IMR-90 (cell line): ENCODE results near the gene OR4D9. TPM values are rescaled to one million over a fixed set of nuclear protein-coding genes. Genes with fewer than 3 reads are reported as not detected.

Experiments used
- ATAC-seq: fragments of 200-7000 bp; cut with Tn5 transposase; 2 replicates; pipeline ENCODE4 v1.9.1; 2020; ENCODE audit warnings: low read depth, mild to moderate bottlenecking, moderate library complexity
- BruUV-seq: library from RNA; stranded (reverse); fragments of 400-500 nt; replicated peaks from 2 replicates; lab custom pipeline; 2021; lab: Mats Ljungman, UMichigan
- CTCF ChIA-PET: fragments of 300-600 bp; formaldehyde crosslinking; extraction: SDS; loops from one replicate; lab custom pipeline; 2021; ENCODE audit warnings: antibody characterized with exemption; lab: Yijun Ruan, JAX
- POLR2A ChIA-PET: fragments of 300-600 bp; sonication (Branson Sonifier 250); formaldehyde crosslinking; loops from one replicate; lab custom pipeline; 2022; ENCODE audit warnings: antibody characterized with exemption; ENCODE audit not compliant: unreplicated experiment; lab: Charles Lee
- DNase-seq: peaks from one replicate; pipeline ENCODE4 v3.0.0; 2013
- H2AFZ ChIP-seq: replicated peaks from 2 replicates; pipeline ENCODE3; 2013; ENCODE audit warnings: low read length, mild to moderate bottlenecking; ENCODE audit not compliant: poor library complexity
- H2AK5ac ChIP-seq: 2 replicates; pipeline ENCODE4 v1.6.1; 2013; ENCODE audit warnings: low read depth, low read length, inconsistent platforms
- H2AK9ac ChIP-seq: replicated peaks from 2 replicates; pipeline ENCODE3; 2013; ENCODE audit warnings: mild to moderate bottlenecking, low read depth, low read length, moderate library complexity; ENCODE audit not compliant: poor library complexity
- H2BK120ac ChIP-seq: 2 replicates; pipeline ENCODE4 v1.6.1; 2013; ENCODE audit warnings: low read depth, low read length, inconsistent platforms
- H2BK15ac ChIP-seq: 3 replicates; pipeline ENCODE4 v1.6.1; 2013; ENCODE audit warnings: low read depth, low read length, inconsistent platforms
- H2BK20ac ChIP-seq: 2 replicates; pipeline ENCODE4 v1.6.1; 2013; ENCODE audit warnings: low read depth, mild to moderate bottlenecking, inconsistent platforms, low read length, moderate library complexity
- H2BK5ac ChIP-seq: 2 replicates; pipeline ENCODE4 v1.6.1; 2013; ENCODE audit warnings: mild to moderate bottlenecking, low read depth, low read length, inconsistent platforms; ENCODE audit not compliant: poor library complexity, severe bottlenecking
- H3K14ac ChIP-seq: replicated peaks from 2 replicates; pipeline ENCODE4 v1.6.1; 2013; ENCODE audit warnings: low read depth, low read length, inconsistent platforms
- H3K18ac ChIP-seq: 2 replicates; pipeline ENCODE4 v1.6.1; 2013; ENCODE audit warnings: low read depth, low read length, control low read depth
- H3K23ac ChIP-seq: 2 replicates; pipeline ENCODE4 v1.6.1; 2013; ENCODE audit warnings: low read depth, low read length, inconsistent platforms
- H3K27ac ChIP-seq: 2 replicates; pipeline ENCODE4 v1.5.1; 2013; ENCODE audit warnings: mild to moderate bottlenecking, control low read depth, low read length; ENCODE audit not compliant: insufficient read depth
- H3K27me3 ChIP-seq: 2 replicates; pipeline ENCODE4 v1.6.1; 2013; ENCODE audit warnings: low read length; ENCODE audit not compliant: control insufficient read depth, insufficient read depth
- H3K36me3 ChIP-seq: 2 replicates; pipeline ENCODE4 v1.6.1; 2013; ENCODE audit warnings: low read length, mixed read lengths; ENCODE audit not compliant: control insufficient read depth, insufficient read depth
- H3K4ac ChIP-seq: 2 replicates; pipeline ENCODE4 v1.6.1; 2013; ENCODE audit warnings: low read depth, low read length, inconsistent platforms
- H3K4me1 ChIP-seq: 2 replicates; pipeline ENCODE4 v1.6.1; 2013; ENCODE audit warnings: low read length, mixed read lengths; ENCODE audit not compliant: control insufficient read depth, insufficient read depth
- H3K4me2 ChIP-seq: 2 replicates; pipeline ENCODE4 v1.6.1; 2013; ENCODE audit warnings: low read depth, mild to moderate bottlenecking, control low read depth, low read length, moderate library complexity
- H3K4me3 ChIP-seq: 2 replicates; pipeline ENCODE4 v1.5.1; 2013; ENCODE audit warnings: low read depth, mild to moderate bottlenecking, control low read depth, low read length, moderate library complexity; ENCODE audit not compliant: insufficient read depth
- H3K56ac ChIP-seq: 2 replicates; pipeline ENCODE4 v1.6.1; 2013; ENCODE audit warnings: low read length, inconsistent platforms; ENCODE audit not compliant: insufficient read depth; ENCODE audit errors: extremely low read depth
- H3K79me1 ChIP-seq, 2 experiments: 2 replicates each; pipeline ENCODE4 v1.6.1; 2013; ENCODE audit warnings: low read length in 2 of 2, inconsistent platforms in 1 of 2, low read depth in 1 of 2
- H3K9ac ChIP-seq: 2 replicates; pipeline ENCODE4 v1.6.1; 2013; ENCODE audit warnings: low read depth, low read length, control low read depth
- H3K9me1 ChIP-seq: 2 replicates; pipeline ENCODE4 v1.6.1; 2013; ENCODE audit warnings: low read length, inconsistent platforms; ENCODE audit not compliant: insufficient read depth
- H3K9me3 ChIP-seq: 2 replicates; pipeline ENCODE4 v1.6.1; 2013; ENCODE audit warnings: low read length; ENCODE audit not compliant: control insufficient read depth, insufficient read depth
- H4K20me1 ChIP-seq: 2 replicates; pipeline ENCODE4 v1.6.1; 2013; ENCODE audit warnings: low read length, inconsistent platforms; ENCODE audit not compliant: insufficient read depth
- H4K5ac ChIP-seq: 2 replicates; pipeline ENCODE4 v1.6.1; 2013; ENCODE audit warnings: mild to moderate bottlenecking, low read depth, low read length, control low read depth
- H4K8ac ChIP-seq, 2 experiments: 2 replicates each; pipeline ENCODE4 v1.6.1; 2013; ENCODE audit warnings: low read depth in 2 of 2, low read length in 2 of 2, control low read depth in 1 of 2, inconsistent platforms in 1 of 2
- H4K91ac ChIP-seq: 2 replicates; pipeline ENCODE4 v1.6.1; 2013; ENCODE audit warnings: low read depth, low read length, inconsistent platforms; ENCODE audit not compliant: insufficient read depth
- BHLHE40 ChIP-seq: fragments of 150-350 bp; IDR thresholded peaks from 2 replicates; pipeline ENCODE4 v1.6.1; 2016; ENCODE audit warnings: mild to moderate bottlenecking, low read depth, low read length
- CHD1 ChIP-seq: IDR thresholded peaks from 2 replicates; pipeline ENCODE4 v1.6.1; 2012; ENCODE audit warnings: low read depth, low read length, improper control_type of control experiment
- CTCF ChIP-seq: conservative IDR thresholded peaks from 2 replicates; pipeline ENCODE4 v1.5.1; 2012; ENCODE audit warnings: mild to moderate bottlenecking, low read depth, low read length, improper control_type of control experiment
- ELK1 ChIP-seq: fragments of 150-350 bp; IDR thresholded peaks from 2 replicates; pipeline ENCODE4 v1.6.1; 2016; ENCODE audit warnings: low read depth, mild to moderate bottlenecking, low read length, moderate library complexity, borderline replicate concordance
- FOS ChIP-seq: fragments of 150-350 bp; IDR thresholded peaks from 2 replicates; pipeline ENCODE4 v1.6.1; 2016; ENCODE audit warnings: low read depth, low read length
- MAFK ChIP-seq: IDR thresholded peaks from 2 replicates; pipeline ENCODE4 v1.6.1; 2012; ENCODE audit warnings: low read depth, low read length, improper control_type of control experiment
- MXI1 ChIP-seq: IDR thresholded peaks from 2 replicates; pipeline ENCODE4 v1.6.1; 2012; ENCODE audit warnings: low read depth, mild to moderate bottlenecking, low read length, moderate library complexity, borderline replicate concordance
- NFE2L2 ChIP-seq: fragments of 150-350 bp; IDR thresholded peaks from 2 replicates; pipeline ENCODE4 v1.6.1; 2016; ENCODE audit warnings: low read depth, mild to moderate bottlenecking, low read length
- RAD21 ChIP-seq: IDR thresholded peaks from 2 replicates; pipeline ENCODE4 v1.6.1; 2012; ENCODE audit warnings: low read length, improper control_type of control experiment
- RCOR1 ChIP-seq: IDR thresholded peaks from 2 replicates; pipeline ENCODE4 v1.6.1; 2012; ENCODE audit warnings: mild to moderate bottlenecking, low read length, improper control_type of control experiment; ENCODE audit not compliant: insufficient replicate concordance
- RFX5 ChIP-seq: IDR thresholded peaks from 2 replicates; pipeline ENCODE4 v1.8.0; 2012; ENCODE audit warnings: low read depth, mild to moderate bottlenecking, low read length, moderate library complexity
- SMC3 ChIP-seq: fragments of 150-350 bp; IDR thresholded peaks from 2 replicates; pipeline ENCODE4 v1.6.1; 2016; ENCODE audit warnings: low read depth, mild to moderate bottlenecking, antibody characterized with exemption, low read length, moderate library complexity
- USF2 ChIP-seq: fragments of 150-350 bp; IDR thresholded peaks from 2 replicates; pipeline ENCODE4 v1.6.1; 2017; ENCODE audit warnings: mild to moderate bottlenecking, antibody characterized with exemption, low read length, low read depth
- dilution Hi-C: fragments of 300-500 bp; cut with HindIII; formaldehyde crosslinking; loops from one replicate; pipeline ENCODE4 v1.14.3; 2018; ENCODE audit warnings: low sequenced_read_pairs; ENCODE audit not compliant: unreplicated experiment
- in situ Hi-C: fragments of 300-500 bp; cut with MboI; formaldehyde crosslinking; loops from 3 replicates; pipeline ENCODE4 v1.14.3; 2019; ENCODE audit warnings: low sequenced_read_pairs, inconsistent platforms, mixed read lengths
- intact Hi-C: fragments of 100-400 bp; cut with micrococcal nuclease; formaldehyde crosslinking; loops from 2 replicates; pipeline ENCODE4 v1.10.0; 2022
- polyA plus RNA-seq, 3 experiments: library from polyadenylated mRNA; depleted of rRNA; stranded (reverse); fragments of >200 nt; gene quantifications; 2 replicates each; pipeline ENCODE4 v1.2.3, GENCODE V29; 2012; ENCODE audit warnings: low replicate concordance in 1 of 3
- total RNA-seq: library from RNA; depleted of rRNA; stranded (reverse); fragments of >200 nt; gene quantifications from 2 replicates; pipeline ENCODE4 v1.2.3, GENCODE V29; 2012

OR4D9 gene
- total and polyA plus RNA-seq, 2 of the 4 experiments (the other 2 are of a cell fraction): not detected

GRCh38 chr11:59503276-59503675 lies 8.1 kb upstream of the OR4D9 start, which contains the start of gene OR4D11:
Gene OR4D11, plus strand, starts transcription at chr11:59503576. Its CDS starts 0 bp downstream, at chr11:59503576.
- CTCF ChIA-PET: interaction anchor here (0.6 kb wide), 1 partner anchor 661 kb away, joined by 7 read pairs; no protein-coding TSS in a partner anchor
- H3K9me3 ChIP-seq: no peaks in the 10 kb centered on the region

More at GRCh38 chr11:59503276-59503675, 8.1 kb upstream of the OR4D9 start, which contains the start of gene OR4D11:
- Histone ChIP-seq H2BK15ac (no peak within 1 kb of the TSS), H4K5ac (no peak within 1 kb of the TSS), H2BK20ac (no peak within 1 kb of the TSS), H2BK120ac (no peak within 1 kb of the TSS), H3K4me2 (no peak within 1 kb of the TSS), H3K9me1 (no peaks in the 10 kb centered on the region), H3K4me1 (no peaks in the 10 kb centered on the region), H4K20me1 (no peaks in the 10 kb centered on the region), H3K36me3 (no peaks in the 10 kb centered on the region), H3K14ac (no peak within 1 kb of the TSS), H2AK5ac (no peak within 1 kb of the TSS), H3K27me3 (no peaks in the 10 kb centered on the region), H3K79me1 (no peaks in the 10 kb centered on the region), H2BK5ac (no peak within 1 kb of the TSS), H3K4me3 (no peak within 1 kb of the TSS), H2AFZ (no peak within 1 kb of the TSS), H3K56ac (no peak within 1 kb of the TSS), H4K8ac (no peak within 1 kb of the TSS), H3K9ac (no peak within 1 kb of the TSS), H3K18ac (no peak within 1 kb of the TSS), H3K4ac (no peak within 1 kb of the TSS), H4K91ac (no peak within 1 kb of the TSS), H3K23ac (no peak within 1 kb of the TSS), H3K27ac (no peak within 1 kb of the TSS), H2AK9ac (no peak within 1 kb of the TSS)
- DNase-seq: no peak
- ATAC-seq: no peak
- no peak for TF ChIP-seq RFX5
- no peak for TF ChIP-seq USF2
- no peak for TF ChIP-seq RCOR1
- TF ChIP-seq CTCF: no peak
- no peak for TF ChIP-seq CHD1
- no peak for TF ChIP-seq FOS
- no peak for TF ChIP-seq MXI1
- TF ChIP-seq MAFK: no peak
- TF ChIP-seq NFE2L2: no peak
- no peak for TF ChIP-seq ELK1
- no peak for TF ChIP-seq BHLHE40
- no peak for TF ChIP-seq RAD21
- TF ChIP-seq SMC3: no peak
- dilution Hi-C loops (no loop called here), intact Hi-C loops (no loop called here), in situ Hi-C loops (no loop called here)
- POLR2A ChIA-PET: no interaction called here
- no TSS peak for BruUV-seq
